ENCODE measurements around the gene DNAJC1.

DNAJC1 gene

DNA sequence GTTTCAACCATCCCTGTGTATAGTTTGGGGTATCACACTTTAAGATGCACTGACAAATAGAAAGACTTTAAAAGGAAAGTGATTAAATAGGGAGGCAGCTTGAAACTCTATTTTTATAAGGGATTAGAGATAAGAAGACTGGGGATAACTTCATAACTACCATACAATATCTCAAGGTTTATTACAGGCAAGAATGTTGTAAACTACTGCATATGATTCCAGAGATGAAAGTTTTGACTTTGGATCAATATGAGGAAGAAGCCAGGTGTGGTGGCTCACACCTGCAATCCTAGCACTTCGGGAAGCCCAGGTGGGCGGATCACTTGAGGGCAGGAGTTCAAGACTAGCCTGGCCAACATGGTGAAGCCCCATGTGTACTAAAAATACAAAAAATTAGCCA lies 96.1 kb downstream of the DNAJC1 start:
- TF ChIP-seq RAD21 (IDR thresholded peaks at IDR 0.05; ENCODE audit: low read depth) (no peak), REST (IDR thresholded peaks at IDR 0.05; ENCODE audit: low read depth) (no peak), EGR1 (IDR thresholded peaks at IDR 0.05) (no peak), CREB1 (IDR thresholded peaks at IDR 0.05; ENCODE audit: low read depth) (no peak), NFIC (IDR thresholded peaks at IDR 0.05) (no peak), YY1 (IDR thresholded peaks at IDR 0.05; ENCODE audit: low read depth) (no peak), USF1 (IDR thresholded peaks at IDR 0.05) (no peak)

GRCh38 chr10:21904930-21905329 lies 98.6 kb downstream of the DNAJC1 start:
- TF ChIP-seq NFIC (IDR thresholded peaks at IDR 0.05) = no peak
- TF ChIP-seq TCF12 (IDR thresholded peaks at IDR 0.05; ENCODE audit: low read depth) = no peak
- TF ChIP-seq CREB1 (IDR thresholded peaks at IDR 0.05; ENCODE audit: low read depth) = no peak
- no peak for TF ChIP-seq FOXM1 (IDR thresholded peaks at IDR 0.05; ENCODE audit: borderline replicate concordance, low read depth)
- TF ChIP-seq EP300 (IDR thresholded peaks at IDR 0.05; ENCODE audit: borderline replicate concordance) = no peak
- no peak for TF ChIP-seq TEAD4 (IDR thresholded peaks at IDR 0.05)
- no peak for TF ChIP-seq TAF1 (IDR thresholded peaks at IDR 0.05; ENCODE audit: low read depth)

- no peak for TF ChIP-seq TCF12 (IDR thresholded peaks at IDR 0.05; ENCODE audit: low read depth)
- TF ChIP-seq FOXM1 (IDR thresholded peaks at IDR 0.05; ENCODE audit: borderline replicate concordance, low read depth) = no peak
- no peak for TF ChIP-seq MAX (IDR thresholded peaks at IDR 0.05)
- no peak for TF ChIP-seq RAD21 (IDR thresholded peaks at IDR 0.05; ENCODE audit: low read depth)
- no peak for TF ChIP-seq REST (IDR thresholded peaks at IDR 0.05; ENCODE audit: low read depth)
- TF ChIP-seq TAF1 (IDR thresholded peaks at IDR 0.05; ENCODE audit: low read depth) = no peak
- TF ChIP-seq YY1 (IDR thresholded peaks at IDR 0.05; ENCODE audit: low read depth) = no peak
- no peak for TF ChIP-seq USF1 (IDR thresholded peaks at IDR 0.05)
- no peak for TF ChIP-seq CREB1 (IDR thresholded peaks at IDR 0.05; ENCODE audit: low read depth)
- no peak for TF ChIP-seq CEBPB (IDR thresholded peaks at IDR 0.05)
- no peak for TF ChIP-seq EGR1 (IDR thresholded peaks at IDR 0.05)
- TF ChIP-seq ZBTB7A (IDR thresholded peaks at IDR 0.05; ENCODE audit: low read depth) = no peak
- TF ChIP-seq TEAD4 (IDR thresholded peaks at IDR 0.05) = no peak
- no peak for TF ChIP-seq EP300 (IDR thresholded peaks at IDR 0.05; ENCODE audit: borderline replicate concordance)
- TF ChIP-seq NFIC (IDR thresholded peaks at IDR 0.05) = no peak
Observed at GRCh38 chr10:21899736-21900135, 103.8 kb downstream of the DNAJC1 start.

DNA sequence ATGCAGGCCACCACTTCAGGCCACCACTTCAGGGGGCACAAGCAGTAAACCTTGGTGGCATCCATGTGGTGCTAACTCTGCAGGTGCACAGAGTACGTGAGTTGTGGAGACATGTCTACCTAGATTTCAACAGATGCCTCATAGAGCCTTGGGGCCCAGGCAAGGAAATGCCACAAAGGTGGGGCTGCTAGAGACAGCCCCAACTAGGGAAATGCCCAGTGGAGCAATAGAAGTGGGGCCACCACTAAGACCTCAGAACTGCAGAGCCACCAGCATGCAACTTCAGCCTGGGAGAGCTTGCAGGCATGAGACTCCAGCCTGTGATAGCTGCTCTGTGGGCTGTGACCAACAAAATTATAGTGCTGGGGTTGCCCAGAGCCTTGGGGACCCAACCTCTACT lies 107.6 kb downstream of the DNAJC1 start:
- no peak for TF ChIP-seq EGR1 (IDR thresholded peaks at IDR 0.05)
- no peak for TF ChIP-seq TCF12 (IDR thresholded peaks at IDR 0.05; ENCODE audit: low read depth)
- no peak for TF ChIP-seq REST (IDR thresholded peaks at IDR 0.05; ENCODE audit: low read depth)
- no peak for TF ChIP-seq MAX (IDR thresholded peaks at IDR 0.05)
- TF ChIP-seq TAF1 (IDR thresholded peaks at IDR 0.05; ENCODE audit: low read depth) = no peak
- TF ChIP-seq CREB1 (IDR thresholded peaks at IDR 0.05; ENCODE audit: low read depth) = no peak

DNA sequence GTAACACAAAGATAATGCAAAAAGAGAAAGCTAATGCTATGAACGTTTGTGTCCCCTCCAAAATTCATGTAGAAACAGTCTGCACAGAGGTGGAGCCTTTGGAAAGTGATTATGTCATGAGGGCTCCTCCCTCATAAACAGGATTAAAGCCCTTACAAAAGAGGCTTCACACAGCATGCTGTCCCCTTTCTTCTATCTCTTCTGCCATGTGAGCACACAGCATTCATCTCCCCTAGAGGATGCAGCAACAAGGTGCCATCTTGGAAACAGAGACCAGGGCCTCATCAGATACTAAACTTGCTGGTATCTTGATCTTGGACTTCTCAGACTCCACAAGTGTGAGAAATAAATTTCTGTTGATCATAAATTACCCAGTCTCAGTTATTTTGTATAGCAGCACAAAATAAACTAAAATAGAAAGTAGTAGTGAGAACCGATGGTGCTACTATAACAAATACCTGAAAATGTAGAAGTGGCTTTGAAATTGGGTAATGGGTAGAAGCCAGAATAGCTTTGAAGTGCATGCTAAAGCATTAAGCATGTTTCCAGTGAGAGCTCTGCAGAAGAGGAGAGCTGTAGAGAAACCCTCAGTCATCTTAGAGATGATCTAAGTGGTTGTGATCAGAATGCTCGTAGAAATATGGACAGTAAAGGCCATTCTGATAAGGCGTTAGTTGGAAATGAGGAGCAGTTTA lies 108.7 kb downstream of the DNAJC1 start:
- TF ChIP-seq CEBPB (IDR thresholded peaks at IDR 0.05) (no peak), MAX (IDR thresholded peaks at IDR 0.05) (no peak), CREB1 (IDR thresholded peaks at IDR 0.05; ENCODE audit: low read depth) (no peak), ZBTB7A (IDR thresholded peaks at IDR 0.05; ENCODE audit: low read depth) (no peak), TCF12 (IDR thresholded peaks at IDR 0.05; ENCODE audit: low read depth) (no peak), FOXM1 (IDR thresholded peaks at IDR 0.05; ENCODE audit: borderline replicate concordance, low read depth) (no peak), YY1 (IDR thresholded peaks at IDR 0.05; ENCODE audit: low read depth) (no peak), EP300 (IDR thresholded peaks at IDR 0.05; ENCODE audit: borderline replicate concordance) (no peak), NFIC (IDR thresholded peaks at IDR 0.05) (no peak), TAF1 (IDR thresholded peaks at IDR 0.05; ENCODE audit: low read depth) (no peak), EGR1 (IDR thresholded peaks at IDR 0.05) (no peak), TEAD4 (IDR thresholded peaks at IDR 0.05) (no peak), USF1 (IDR thresholded peaks at IDR 0.05) (no peak)

Measured in Ishikawa (cell line).